Stimulated activated CD4-positive, alpha-beta T cell treated with anti-CD3 and anti-CD28 coated beads, Interleukin-2, amount 100 ng/mL, for 48 hours (primary cell): ENCODE measurements around the gene HOXC4.

Experiments used
- DNase-seq, 2 donors: peaks; one replicate each; pipeline ENCODE4 v3.0.0-alpha.2; 2020

HOXC4 gene

DNA sequence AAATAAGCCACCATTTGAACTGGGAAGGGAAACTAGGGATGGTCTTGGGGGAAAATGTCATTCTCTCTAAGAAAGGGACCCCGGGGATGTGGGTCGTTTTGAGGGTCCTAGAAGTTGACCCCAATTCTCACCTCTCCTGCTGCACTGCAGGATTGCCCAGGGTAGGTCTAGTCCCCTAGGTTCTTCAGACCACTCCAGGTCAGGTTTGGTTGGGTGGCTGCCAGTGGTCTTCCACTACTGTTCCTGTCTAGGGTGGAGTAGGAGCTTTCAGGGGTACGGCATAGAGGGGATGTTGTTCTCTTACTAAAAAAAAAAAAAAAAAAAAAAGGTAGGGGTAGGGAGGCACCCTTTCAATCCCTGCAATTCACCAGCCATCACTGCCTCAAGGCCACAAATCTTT lies 37.6 kb upstream of the HOXC4 start:
- no peak for DNase-seq

GRCh38 chr12:54016478-54016964 lies 37.1 kb upstream of the HOXC4 start:
- DNase-seq, result no peak

DNA sequence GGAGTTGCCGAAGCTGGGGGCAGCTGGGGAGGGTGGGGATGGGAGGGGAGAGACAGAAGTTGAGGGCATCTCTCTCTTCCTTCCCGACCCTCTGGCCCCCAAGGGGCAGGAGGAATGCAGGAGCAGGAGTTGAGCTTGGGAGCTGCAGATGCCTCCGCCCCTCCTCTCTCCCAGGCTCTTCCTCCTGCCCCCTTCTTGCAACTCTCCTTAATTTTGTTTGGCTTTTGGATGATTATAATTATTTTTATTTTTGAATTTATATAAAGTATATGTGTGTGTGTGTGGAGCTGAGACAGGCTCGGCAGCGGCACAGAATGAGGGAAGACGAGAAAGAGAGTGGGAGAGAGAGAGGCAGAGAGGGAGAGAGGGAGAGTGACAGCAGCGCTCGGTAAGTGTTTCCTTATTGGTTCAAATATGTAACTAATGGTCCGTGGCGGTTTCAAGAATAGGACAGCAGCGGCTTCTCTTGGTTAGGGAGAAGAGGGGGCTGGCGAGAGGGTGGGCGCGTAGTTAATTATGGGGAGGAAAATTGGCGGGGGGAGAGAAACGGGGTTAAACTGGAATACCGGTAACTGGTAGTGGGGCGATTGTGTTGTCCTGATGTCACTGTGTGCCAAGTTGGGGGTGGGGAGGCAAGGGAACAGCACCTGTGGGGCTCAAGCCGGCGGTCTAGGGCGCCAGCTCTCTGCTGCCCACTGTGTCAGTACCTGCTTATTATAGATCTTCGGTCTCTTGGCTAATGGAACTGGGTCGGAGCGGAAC lies 36.4 kb upstream of the HOXC4 start:
- no peak for DNase-seq

- peak; percentile 50 to 63 for DNase-seq
These were observed 35.7 kb upstream of the HOXC4 start for GRCh38 chr12:54017878-54018467.

- no peak for DNase-seq
These were observed 35.1 kb upstream of the HOXC4 start for GRCh38 chr12:54018468-54018984.

DNA sequence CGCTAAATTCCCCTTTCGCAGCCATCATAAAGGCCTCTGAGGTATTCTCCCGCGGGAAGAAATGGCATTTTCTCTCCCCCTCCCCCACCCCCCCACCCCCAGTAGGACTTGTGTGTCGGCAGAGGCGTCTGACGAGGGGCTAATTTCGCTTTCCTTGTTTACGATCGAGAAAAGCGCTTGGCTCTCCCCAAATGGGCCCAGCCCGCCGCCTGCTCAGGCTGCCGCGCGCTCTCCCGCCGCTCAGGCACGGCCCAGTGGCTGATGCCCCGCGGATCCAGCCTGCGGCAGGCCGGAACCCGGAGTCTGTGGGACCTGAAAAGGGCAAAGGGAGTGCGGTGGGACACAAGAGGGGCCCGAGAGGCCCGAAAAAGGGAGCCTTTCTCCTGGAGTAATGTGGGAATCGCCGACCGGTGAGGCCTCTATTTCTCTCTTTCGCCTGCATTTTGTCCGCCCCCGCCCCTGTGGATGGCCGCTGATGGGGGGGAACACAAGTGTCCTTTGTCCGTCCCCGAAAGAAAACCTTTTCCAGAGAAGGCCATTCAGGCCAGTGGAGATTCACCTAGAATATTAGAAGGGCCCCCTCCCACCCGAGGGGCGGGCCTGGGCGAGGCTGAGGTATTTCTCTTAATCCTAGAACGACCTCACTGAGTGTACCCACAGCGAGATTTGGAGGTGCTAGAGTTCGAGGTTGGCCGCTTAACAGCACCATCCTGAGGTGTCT lies 34.4 kb upstream of the HOXC4 start:
- DNase-seq, result no peak

DNA sequence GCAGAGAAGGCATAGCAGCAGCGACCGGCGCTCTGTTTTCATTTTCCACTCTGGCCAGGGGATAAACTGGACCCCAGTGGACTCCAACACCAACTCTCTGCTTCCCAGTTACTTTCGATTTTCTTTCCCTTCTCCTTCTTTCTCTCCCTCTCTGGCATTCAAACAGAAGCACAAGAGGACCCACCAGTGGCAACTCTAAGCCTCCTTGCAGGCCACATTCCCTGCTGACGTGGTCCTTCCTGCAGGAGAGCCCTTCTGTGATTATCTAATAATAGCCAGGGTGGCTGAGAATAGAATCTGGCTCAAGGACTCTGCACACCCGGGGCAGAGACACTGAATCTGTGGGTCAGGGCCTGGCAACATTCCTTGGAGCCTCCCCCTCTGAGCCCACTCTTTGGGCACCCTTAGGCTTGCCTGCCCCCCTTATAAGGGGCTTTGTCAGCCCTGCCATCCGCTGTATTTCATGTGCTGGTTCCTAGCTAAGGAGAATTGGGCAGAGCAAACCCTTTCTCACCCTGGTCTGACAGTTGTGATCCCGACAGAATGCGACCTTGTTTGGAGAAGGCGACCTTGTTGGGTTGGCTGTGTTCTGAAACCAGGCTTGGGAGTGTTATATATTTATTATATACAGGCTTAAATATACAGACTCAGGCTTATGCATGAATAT lies 33.6 kb upstream of the HOXC4 start:
- DNase-seq, result no peak

DNA sequence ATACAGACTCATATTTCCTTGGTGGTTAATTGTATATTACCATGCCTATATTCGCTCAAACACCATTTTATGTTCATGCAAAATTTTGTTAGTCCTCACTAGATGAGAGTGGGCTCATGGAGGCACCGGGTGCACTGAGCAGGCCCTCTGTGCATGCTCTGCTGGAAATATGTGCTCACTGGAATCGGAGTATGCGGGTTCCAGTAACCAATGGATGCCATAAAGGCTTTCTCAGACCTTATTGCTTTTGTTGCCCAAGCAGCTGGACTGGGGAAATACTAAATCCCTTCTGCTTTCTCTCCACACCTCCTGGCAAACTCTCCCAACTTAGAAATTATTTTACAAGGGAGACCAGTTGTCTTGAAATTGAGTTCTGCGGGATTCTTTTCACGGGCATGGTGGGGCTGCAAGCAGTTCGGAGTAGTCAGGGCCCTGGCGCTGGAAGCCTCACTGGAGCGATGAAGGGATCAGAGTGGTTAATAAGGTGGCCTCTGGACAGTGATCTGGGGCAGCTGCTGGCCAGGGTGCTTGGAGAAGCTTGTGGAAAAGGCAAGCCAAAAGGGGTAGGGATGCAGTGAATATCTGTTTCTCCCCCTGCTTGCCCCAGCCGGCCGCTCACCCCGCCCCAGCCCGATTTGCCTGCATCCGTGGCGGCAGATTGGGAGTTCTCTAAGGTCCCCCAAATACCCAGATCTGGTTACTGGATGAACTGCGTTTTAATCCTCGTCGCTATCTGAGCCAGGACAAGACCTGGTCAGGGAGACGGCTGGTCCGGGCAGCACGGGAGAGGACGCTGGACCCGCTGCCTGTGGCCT lies 32.8 kb upstream of the HOXC4 start:
- DNase-seq, result no peak

- DNase-seq, result no peak
These were observed 32.1 kb upstream of the HOXC4 start for GRCh38 chr12:54021432-54022013.

- DNase-seq, result no peak
These were observed 30.4 kb upstream of the HOXC4 start for GRCh38 chr12:54022960-54023884.

DNA sequence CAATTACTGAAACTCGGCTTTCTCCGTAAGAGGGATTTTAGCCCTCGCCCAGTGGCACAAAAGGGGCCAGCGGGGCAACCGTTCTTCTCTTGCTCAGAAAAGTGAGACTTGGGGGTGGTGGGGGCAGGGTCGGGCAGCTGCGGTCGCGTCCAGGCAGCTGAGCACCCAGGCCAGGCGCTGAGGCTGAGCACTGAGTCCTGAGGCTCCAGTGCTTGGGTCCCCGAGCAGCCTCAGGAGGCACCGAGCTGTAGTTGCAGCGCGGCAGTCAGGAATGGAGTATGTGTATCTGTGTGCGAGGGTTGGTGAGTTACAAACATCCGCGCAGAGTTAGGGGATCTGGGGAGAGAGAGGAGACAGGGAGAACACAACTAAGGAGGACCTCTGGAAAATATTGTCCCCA lies 29.5 kb upstream of the HOXC4 start:
- DNase-seq, result no peak

DNA sequence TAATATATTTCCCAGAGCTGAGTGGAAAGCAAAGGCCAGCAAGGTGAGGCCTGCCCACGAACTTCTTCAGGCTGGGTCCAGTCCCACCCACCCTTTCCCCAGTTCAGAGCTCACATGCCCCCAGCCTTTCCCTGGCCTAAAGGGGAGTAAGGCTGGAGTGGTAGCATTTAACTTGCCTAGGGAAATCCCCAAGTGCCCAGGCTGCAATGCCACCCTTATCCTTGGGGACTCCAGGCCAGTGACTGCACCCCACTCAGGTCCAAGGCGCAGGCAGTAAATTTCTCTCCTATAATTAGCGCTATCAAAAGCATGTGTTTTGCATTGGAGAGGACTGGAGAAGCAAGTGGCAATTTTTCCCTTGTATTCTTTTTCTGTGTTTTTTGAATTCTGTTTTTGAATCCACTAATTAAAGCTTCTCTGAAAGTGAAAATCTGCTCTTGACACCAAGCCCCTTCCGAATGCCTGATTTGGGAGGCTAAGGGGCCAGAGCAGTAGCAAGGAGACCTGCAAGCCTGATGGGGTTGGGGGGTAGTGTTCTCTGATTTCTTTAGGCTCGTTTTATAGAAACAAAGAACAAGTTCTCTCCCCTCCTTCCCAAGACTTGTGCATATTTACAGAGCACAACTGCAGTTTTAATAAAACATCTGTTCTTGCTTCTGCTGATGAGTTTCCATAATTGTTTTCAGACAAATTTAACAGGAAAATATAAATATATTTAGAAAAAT lies 28.9 kb upstream of the HOXC4 start:
- no peak for DNase-seq

GRCh38 chr12:54025499-54026405 lies 27.9 kb upstream of the HOXC4 start:
- no peak for DNase-seq

DNA sequence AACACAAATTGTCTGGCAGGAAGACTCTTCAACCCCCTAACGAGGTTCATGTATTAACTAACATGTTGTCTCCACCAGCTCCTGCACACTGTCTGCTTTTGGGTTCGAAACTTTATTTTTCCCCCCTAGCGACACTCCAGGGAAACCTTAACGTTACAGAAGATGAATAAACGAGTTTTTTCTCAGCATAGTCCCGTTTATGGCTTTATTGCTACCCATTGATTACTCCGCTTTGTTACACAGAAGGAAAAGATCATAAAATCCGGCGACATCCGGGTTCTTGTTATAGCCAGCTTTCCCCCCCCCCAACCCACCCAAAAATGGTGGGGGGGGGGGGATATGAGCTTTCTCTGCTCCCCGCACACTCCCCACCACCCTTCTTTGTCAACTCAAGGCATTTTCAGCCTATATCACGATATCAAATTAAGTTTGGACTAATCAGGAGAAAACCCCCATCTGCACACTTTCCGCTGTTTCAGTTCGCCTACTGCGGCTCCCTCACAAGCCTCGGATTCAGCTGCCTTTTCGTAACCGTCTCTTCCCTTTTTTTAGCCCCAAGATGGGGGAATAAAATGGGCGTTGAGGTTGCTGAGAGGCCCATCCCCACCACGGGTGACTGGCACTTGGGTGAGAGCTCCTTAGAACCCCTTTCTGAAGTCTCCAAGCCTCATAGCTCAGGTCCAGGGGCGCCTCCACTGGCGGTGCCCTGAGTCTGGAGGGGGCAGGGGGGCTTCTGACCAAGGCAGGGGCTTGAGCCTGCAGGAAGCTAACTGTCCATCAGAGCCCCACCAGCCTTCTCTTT lies 26.8 kb upstream of the HOXC4 start:
- DNase-seq, result no peak

- DNase-seq, result no peak
These were observed 26.2 kb upstream of the HOXC4 start for GRCh38 chr12:54027442-54027786.

GRCh38 chr12:54028314-54029201 lies 25.1 kb upstream of the HOXC4 start, which contains the start of gene HOXC6:
TSS of gene HOXC6 (plus strand) at chr12:54028440. CDS start at chr12:54028522, 82 bp downstream.
- no peak for DNase-seq
